Measurements from ENCODE around the gene TBCB. TPM values are rescaled to one million over a fixed set of nuclear protein-coding genes. Genes with fewer than 3 reads are reported as not detected.
"Not testable (repeated sequence)": the region's sequence is repeated elsewhere in the genome, so short reads cannot be mapped to it uniquely, and the experiment has no call there.

TBCB gene
- total RNA-seq, 4 donors from 2014 or later: 57.4 to 122 (median 96.7) TPM

DNA sequence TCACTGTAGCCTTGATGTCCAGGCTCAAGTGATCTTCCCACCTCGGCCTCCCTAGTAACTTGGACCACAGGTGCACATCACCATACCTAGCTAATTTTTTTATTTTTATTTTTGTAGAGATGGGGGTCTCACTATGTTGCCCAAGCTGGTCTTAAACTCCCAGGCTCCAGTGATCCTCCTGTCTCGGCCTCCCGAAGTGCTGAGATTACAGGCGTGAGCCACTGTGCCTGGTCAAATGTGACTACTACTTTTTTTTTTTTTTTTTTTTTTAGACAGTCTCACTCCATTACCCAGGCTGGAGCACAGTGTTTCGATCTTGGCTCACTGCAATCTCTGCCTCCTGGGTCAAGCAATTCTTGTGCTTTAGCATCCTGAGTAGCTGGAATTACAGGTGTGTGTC lies 57.6 kb downstream of the TBCB start:
- ATAC-seq (no peak), DNase-seq (no peak)
- H3K9me3 ChIP-seq: no peaks in the 10 kb centered on the region
- no peak overlapping the region for H3K4me3 ChIP-seq
- TF ChIP-seq, protein P1, sequence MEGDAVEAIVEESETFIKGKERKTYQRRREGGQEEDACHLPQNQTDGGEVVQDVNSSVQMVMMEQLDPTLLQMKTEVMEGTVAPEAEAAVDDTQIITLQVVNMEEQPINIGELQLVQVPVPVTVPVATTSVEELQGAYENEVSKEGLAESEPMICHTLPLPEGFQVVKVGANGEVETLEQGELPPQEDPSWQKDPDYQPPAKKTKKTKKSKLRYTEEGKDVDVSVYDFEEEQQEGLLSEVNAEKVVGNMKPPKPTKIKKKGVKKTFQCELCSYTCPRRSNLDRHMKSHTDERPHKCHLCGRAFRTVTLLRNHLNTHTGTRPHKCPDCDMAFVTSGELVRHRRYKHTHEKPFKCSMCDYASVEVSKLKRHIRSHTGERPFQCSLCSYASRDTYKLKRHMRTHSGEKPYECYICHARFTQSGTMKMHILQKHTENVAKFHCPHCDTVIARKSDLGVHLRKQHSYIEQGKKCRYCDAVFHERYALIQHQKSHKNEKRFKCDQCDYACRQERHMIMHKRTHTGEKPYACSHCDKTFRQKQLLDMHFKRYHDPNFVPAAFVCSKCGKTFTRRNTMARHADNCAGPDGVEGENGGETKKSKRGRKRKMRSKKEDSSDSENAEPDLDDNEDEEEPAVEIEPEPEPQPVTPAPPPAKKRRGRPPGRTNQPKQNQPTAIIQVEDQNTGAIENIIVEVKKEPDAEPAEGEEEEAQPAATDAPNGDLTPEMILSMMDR (IDR thresholded peaks at IDR 0.05 in 4 of 5, conservative IDR thresholded peaks at IDR 0.05 in 1 of 5): no peak
- no peak for TF ChIP-seq POLR2A (IDR thresholded peaks at IDR 0.05)
- H3K36me3 ChIP-seq: no peaks in the 10 kb centered on the region
- in situ Hi-C loops (cut with MboI; ENCODE audit: low sequenced_read_pairs in 4 of 4) (loop anchor here in 1 of 4 donors (5.0 kb wide), 2 partner anchors 46 to 111 kb away; no protein-coding TSS in a partner anchor), intact Hi-C loops (cut with DNase I; ENCODE audit: low total_unique reads) (no loop called here)
- no peak overlapping the region for H3K27ac ChIP-seq
- peaks cover 12 to 15% of the 10 kb centered on the region in 2 donors for H3K4me1 ChIP-seq
- H3K27me3 ChIP-seq: no peaks in the 10 kb centered on the region

DNA sequence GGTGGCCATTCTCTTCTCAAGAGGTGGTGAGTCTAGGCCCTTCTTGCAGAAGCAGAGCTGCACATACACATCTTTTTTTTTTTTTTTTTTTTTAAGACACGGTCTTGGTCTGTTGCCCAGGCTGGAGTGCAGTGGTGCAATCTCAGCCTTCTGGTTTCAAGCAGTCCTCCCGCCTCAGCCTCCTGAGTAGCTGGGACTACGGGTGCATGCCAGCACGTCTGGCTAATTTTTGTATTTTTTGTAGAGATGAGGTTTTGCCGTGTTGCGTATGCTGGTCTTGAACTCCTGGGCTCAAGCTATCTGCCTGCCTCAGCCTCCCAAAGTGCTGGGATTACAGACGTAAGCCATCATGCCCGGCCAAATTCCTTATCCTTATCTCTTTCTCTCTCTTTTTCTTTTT lies 58.6 kb downstream of the TBCB start:
- in situ Hi-C loops (cut with MboI; ENCODE audit: low sequenced_read_pairs in 4 of 4): loop anchor here in 1 of 4 donors (5.0 kb wide), 2 partner anchors 47 to 112 kb away; no protein-coding TSS in a partner anchor
- H3K4me3 ChIP-seq; H3K9me3 ChIP-seq; H3K36me3 ChIP-seq; ATAC-seq; intact Hi-C loops (cut with DNase I; ENCODE audit: low total_unique reads); H3K27me3 ChIP-seq; DNase-seq; H3K27ac ChIP-seq: not testable (repeated sequence)
- H3K4me1 ChIP-seq: peaks cover 20 to 21% of the 10 kb centered on the region in 2 donors

Other genes starting within 250 kb of the TBCB start
- gene APLP1, start 246.9 kb upstream of the TBCB start, total RNA-seq: under 1 TPM in 2 of 4 donors, not detected in 2; 0.27 to 0.33 TPM
- gene NFKBID, start 214.9 kb upstream of the TBCB start, total RNA-seq: 1 to 10 TPM in 3 of 4 donors, not detected in 1; 1.2 to 2.7 (median 2.3) TPM
- gene HCST, start 212.9 kb upstream of the TBCB start, total RNA-seq: 1 to 10 TPM in 2 of 4 donors, not detected in 2; 1.2 to 1.5 TPM
- 10 to 100 TPM in 3 of 4 donors, 1 to 10 TPM in 1; 7.2 to 25.6 (median 18.2) TPM for gene TYROBP, start 207.2 kb upstream of the TBCB start, total RNA-seq
- 10 to 100 TPM in 2 of 4 donors, 1 to 10 TPM in 2; 7.4 to 18.2 (median 12.8) TPM for gene LRFN3, start 179.1 kb upstream of the TBCB start, total RNA-seq
- gene SDHAF1, start 120.3 kb upstream of the TBCB start, total RNA-seq: 10 to 100 TPM; 42.8 to 54.9 (median 49.9) TPM
- gene SYNE4, start 106.7 kb upstream of the TBCB start, total RNA-seq: under 1 TPM in 1 of 4 donors, not detected in 3; 0.36 TPM
- 10 to 100 TPM; 10.6 to 50.1 (median 19.0) TPM for gene ALKBH6, start 101.3 kb upstream of the TBCB start, total RNA-seq
- gene CLIP3, start 82.6 kb upstream of the TBCB start, total RNA-seq: 1 to 10 TPM in 3 of 4 donors, under 1 TPM in 1; 0.61 to 3.2 (median 1.8) TPM
- gene THAP8, start 61.2 kb upstream of the TBCB start, total RNA-seq: 10 to 100 TPM in 1 of 4 donors, 1 to 10 TPM in 3; 6.1 to 10.5 (median 6.1) TPM
- gene WDR62, start 60.6 kb upstream of the TBCB start, total RNA-seq: 1 to 10 TPM in 2 of 4 donors, under 1 TPM in 2; 0.20 to 2.1 (median 1.0) TPM
- not detected for gene OVOL3, start 4.3 kb upstream of the TBCB start, total RNA-seq
- 10 to 100 TPM; 61.0 to 88.7 (median 79.4) TPM for gene POLR2I, start 593 bp upstream of the TBCB start, total RNA-seq
- gene CAPNS1, start 24.6 kb downstream of the TBCB start, total RNA-seq: 100 to 1,000 TPM in 3 of 4 donors, 10 to 100 TPM in 1; 94.8 to 252 (median 165) TPM
- 100 to 1,000 TPM; 165 to 421 (median 223) TPM for gene COX7A1, start 37.0 kb downstream of the TBCB start, total RNA-seq
- gene ZNF565, start 99.2 kb downstream of the TBCB start, total RNA-seq: 1 to 10 TPM; 1.7 to 5.3 (median 2.3) TPM
- 100 to 1,000 TPM in 1 of 4 donors, 10 to 100 TPM in 3; 47.8 to 108 (median 91.2) TPM for gene ZNF146, start 99.6 kb downstream of the TBCB start, total RNA-seq